NCI-H2227 (cell line): Measurements from ENCODE around the gene GRHL3.

Experiments used
- DNase-seq: peaks from one replicate; lab custom pipeline; 2025; ENCODE audit not compliant: unreplicated experiment; lab: John Stamatoyannopoulos, UW

The GRHL3 gene

GRCh38 chr1:24366707-24367106, 47.5 kb downstream of the GRHL3 start:
- DNase-seq = no peak

GRCh38 chr1:24369199-24369598, 50.0 kb downstream of the GRHL3 start:
- no peak for DNase-seq

GRCh38 chr1:24369801-24370200, 50.6 kb downstream of the GRHL3 start:
- DNase-seq = no peak

GRCh38 chr1:24373044-24373443, 53.9 kb downstream of the GRHL3 start:
- no peak for DNase-seq

- DNase-seq = no peak
These were observed 54.6 kb downstream of the GRHL3 start for GRCh38 chr1:24373710-24374109.

GRCh38 chr1:24374891-24375786, 56.0 kb downstream of the GRHL3 start:
- DNase-seq = peak; percentile 71

- DNase-seq = peak; percentile 28
These were observed 60.7 kb downstream of the GRHL3 start for GRCh38 chr1:24379733-24380315.

GRCh38 chr1:24380508-24380907, 61.4 kb downstream of the GRHL3 start:
- DNase-seq = no peak

GRCh38 chr1:24381256-24381655, 62.1 kb downstream of the GRHL3 start:
- DNase-seq = no peak

- no peak for DNase-seq
These were observed 63.0 kb downstream of the GRHL3 start for GRCh38 chr1:24382165-24382577.

- no peak for DNase-seq
These were observed 64.3 kb downstream of the GRHL3 start for GRCh38 chr1:24383381-24383940.

GRCh38 chr1:24384251-24385090, 65.3 kb downstream of the GRHL3 start:
- peak; percentile 10 for DNase-seq

GRCh38 chr1:24385160-24385940, 66.2 kb downstream of the GRHL3 start:
- DNase-seq = peak; percentile 9

GRCh38 chr1:24386241-24386640, 67.1 kb downstream of the GRHL3 start:
- DNase-seq = no peak

GRCh38 chr1:24386931-24387330, 67.8 kb downstream of the GRHL3 start:
- no peak for DNase-seq

GRCh38 chr1:24387636-24388175, 68.5 kb downstream of the GRHL3 start:
- DNase-seq = no peak

- no peak for DNase-seq
These were observed 69.3 kb downstream of the GRHL3 start for GRCh38 chr1:24388331-24388885.

- DNase-seq = no peak
These were observed 70.1 kb downstream of the GRHL3 start for GRCh38 chr1:24389231-24389678.

- DNase-seq = peak; percentile 85
These were observed 72.0 kb downstream of the GRHL3 start for GRCh38 chr1:24390924-24391782.
